Muscle layer of colon (tissue), 2 donors: ENCODE data around the gene TMEM143.

Source experiments
- H3K27ac ChIP-seq: one replicate; pipeline ENCODE4 v1.7.0; 2013; ENCODE audit warnings: low read depth, mild to moderate bottlenecking, low read length, moderate library complexity
- H3K27me3 ChIP-seq, 2 donors: one replicate each; pipeline ENCODE4 v1.7.0; 2013; ENCODE audit warnings: low read length in 2 of 2, mild to moderate bottlenecking in 2 of 2; ENCODE audit not compliant: insufficient read depth in 2 of 2, control insufficient read depth in 1 of 2
- H3K36me3 ChIP-seq: one replicate; pipeline ENCODE4 v1.7.0; 2013; ENCODE audit warnings: mild to moderate bottlenecking, low read length; ENCODE audit not compliant: insufficient read depth
- H3K4me1 ChIP-seq: one replicate; pipeline ENCODE4 v1.7.0; 2013; ENCODE audit warnings: mild to moderate bottlenecking, low read length; ENCODE audit not compliant: insufficient read depth
- H3K4me3 ChIP-seq, 2 donors: one replicate each; pipeline ENCODE4 v1.7.0; 2013; ENCODE audit warnings: low read length in 2 of 2, low read depth in 1 of 2, mild to moderate bottlenecking in 1 of 2, moderate library complexity in 1 of 2
- H3K9ac ChIP-seq: one replicate; pipeline ENCODE4 v1.7.0; 2013; ENCODE audit warnings: low read length
- H3K9me3 ChIP-seq: one replicate; pipeline ENCODE4 v1.7.0; 2013; ENCODE audit warnings: mild to moderate bottlenecking, low read length
- donor health status: abdominal sarcoma.
- donor health status: Adenocarcinoma of cecum.

The TMEM143 gene

DNA sequence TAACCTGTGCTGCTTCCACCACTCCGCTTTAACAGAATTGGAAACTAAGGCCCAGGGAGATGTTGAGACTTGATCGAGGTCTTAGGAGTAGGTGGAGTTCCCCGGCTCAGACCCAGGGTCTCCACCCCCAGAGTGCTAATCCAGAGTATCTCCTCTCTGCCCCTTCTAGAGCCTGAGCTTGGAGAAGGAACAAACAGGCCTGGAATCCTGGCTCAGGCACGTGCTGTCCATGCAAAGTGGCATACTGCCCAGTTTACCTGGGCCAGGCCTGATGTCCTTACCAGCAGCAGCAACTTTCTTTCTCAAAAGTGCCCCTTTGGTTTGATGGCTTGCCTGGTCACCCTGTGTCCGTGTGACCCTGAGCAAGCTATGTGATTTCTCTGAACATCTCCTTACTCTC is 4.1 kb upstream of the TMEM143 start:
- Histone ChIP-seq H3K4me3 (no peak overlapping the region), H3K27ac (no peak overlapping the region), H3K4me1 (peaks cover 7% of the 10 kb centered on the region), H3K9me3 (no peaks in the 10 kb centered on the region), H3K36me3 (no peaks in the 10 kb centered on the region), H3K9ac (no peak overlapping the region), H3K27me3 (no peaks in the 10 kb centered on the region)

DNA sequence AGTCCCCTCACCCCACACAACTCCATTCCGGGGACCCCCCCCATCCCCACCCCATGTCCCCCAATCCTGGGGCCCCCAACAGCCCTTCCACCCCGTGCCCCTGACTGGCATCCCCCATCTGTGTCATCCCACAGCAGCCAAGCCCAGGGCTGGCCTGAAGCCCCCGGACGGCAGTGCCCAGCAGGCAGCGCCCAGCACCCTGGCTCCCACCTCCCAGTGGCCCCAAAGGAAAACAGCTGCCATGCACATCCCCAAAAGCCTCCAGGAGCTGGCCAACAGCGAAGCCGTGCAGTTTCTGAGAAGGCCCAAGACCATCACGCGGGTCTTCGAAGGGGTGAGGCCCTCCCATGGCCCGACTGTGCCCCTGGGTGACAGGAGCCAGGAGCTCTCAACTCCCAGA is 1.9 kb upstream of the TMEM143 start:
- Histone ChIP-seq H3K27ac (no peak overlapping the region), H3K27me3 (no peaks in the 10 kb centered on the region), H3K4me1 (peaks cover 11% of the 10 kb centered on the region), H3K4me3 (no peak overlapping the region), H3K9ac (no peak overlapping the region), H3K9me3 (no peaks in the 10 kb centered on the region), H3K36me3 (no peaks in the 10 kb centered on the region)

DNA sequence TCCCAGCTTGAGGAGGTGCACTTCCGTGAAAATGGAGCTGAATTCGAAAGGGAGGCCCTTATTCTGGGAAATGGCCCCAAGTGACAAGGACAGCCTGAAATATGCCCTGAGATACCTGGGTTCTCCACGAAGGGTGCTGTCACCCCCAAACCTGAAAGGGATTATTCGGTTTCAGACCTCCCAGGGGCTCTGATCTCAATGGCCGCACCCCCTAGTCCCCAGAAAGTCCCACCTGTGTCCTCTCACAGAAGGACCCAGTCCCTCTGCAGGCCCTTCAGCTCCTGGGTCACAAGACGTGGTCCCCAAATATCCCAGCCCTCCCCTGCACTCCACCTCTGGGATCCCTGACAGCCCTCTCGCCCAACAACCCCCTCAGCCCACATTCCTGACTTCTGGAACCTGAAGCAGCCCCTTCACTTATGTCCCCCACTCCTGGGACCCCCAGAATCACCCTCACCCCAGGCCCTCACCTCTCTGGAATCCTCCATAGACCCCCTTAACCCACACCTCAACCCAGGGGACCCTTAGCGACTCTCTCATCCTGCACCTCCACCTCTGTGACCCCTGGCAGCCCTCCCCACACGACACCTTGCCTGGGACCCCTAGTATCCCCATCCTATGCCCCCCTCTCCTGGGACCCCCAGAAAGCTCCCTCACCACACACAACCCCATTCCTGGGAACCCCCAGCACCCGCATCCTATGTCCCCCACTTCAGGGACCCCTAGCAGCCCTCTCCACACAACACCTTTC is 1.0 kb upstream of the TMEM143 start:
- Histone ChIP-seq H3K27ac (no peak overlapping the region), H3K9me3 (no peaks in the 10 kb centered on the region), H3K4me1 (peaks cover 11% of the 10 kb centered on the region), H3K9ac (no peak overlapping the region), H3K27me3 (no peaks in the 10 kb centered on the region), H3K36me3 (no peaks in the 10 kb centered on the region), H3K4me3 (peak overlapping the region in 1 of 2 donors; percentile 56)

DNA sequence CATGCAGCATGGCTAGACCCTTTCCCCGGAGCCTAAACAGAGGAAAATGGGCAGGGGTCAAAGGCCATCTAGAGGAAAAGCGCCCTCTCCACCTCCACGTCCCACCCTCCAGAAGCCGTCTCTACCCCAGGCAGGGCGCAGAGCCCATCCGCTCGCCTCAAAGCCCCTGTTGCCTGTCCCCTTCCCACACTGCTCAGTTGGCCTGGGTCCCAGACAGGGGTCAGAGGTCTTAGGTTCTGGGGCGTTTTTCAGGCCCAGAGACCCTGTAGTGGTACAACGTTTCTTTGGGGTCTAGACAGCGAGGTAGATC is 285 bp downstream of the TMEM143 start:
- H3K36me3 ChIP-seq, result no peaks in the 10 kb centered on the region
- no peaks in the 10 kb centered on the region for H3K9me3 ChIP-seq

DNA sequence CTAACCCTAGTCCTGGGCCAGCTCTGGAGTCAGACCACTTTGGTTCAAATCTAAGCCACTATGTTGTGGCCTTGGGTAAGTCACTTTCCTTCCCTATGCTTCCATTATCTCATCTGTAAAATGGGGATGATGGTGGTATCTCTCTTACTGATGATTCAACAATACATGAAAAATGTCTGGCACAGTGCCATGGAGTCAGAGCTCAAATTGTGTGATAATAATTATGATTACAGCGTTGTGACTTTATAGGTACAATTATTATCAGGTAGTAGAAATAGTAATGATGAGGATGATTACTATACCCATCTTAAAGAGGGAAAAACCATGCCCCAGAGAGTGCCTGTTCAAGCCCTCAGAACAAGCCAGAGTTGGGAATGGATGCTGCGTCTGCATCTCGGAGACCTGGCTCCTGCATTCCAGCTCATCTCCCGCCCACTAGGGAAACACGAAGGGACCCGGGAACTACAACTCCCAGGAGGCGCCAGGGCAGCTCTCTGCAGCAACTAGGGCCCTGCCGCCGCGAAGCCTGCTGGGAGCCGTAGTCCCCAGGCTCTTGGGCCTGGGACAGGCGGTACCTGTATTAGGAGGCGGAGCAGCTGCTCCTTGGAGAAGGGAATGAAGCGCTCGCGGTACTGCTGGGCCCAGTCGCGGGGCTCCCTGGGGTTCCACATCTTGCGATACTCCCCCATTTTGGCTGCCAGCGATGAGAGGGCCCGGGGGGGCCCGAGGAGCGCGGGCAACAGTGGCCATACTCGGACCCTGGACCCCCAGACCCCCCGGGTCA is 832 bp downstream of the TMEM143 start:
- Histone ChIP-seq H3K4me1 (peaks cover 11% of the 10 kb centered on the region), H3K27ac (peak overlapping the region; percentile 100), H3K9ac (peak overlapping the region; percentile 72), H3K27me3 (no peaks in the 10 kb centered on the region), H3K4me3 (peak overlapping the region; percentile 80 to 89), H3K36me3 (no peaks in the 10 kb centered on the region), H3K9me3 (no peaks in the 10 kb centered on the region)

More for the DNA sequence above, 285 bp downstream of the TMEM143 start:
- H3K4me3 ChIP-seq, result peak overlapping the region; percentile 80 to 89
- peak overlapping the region; percentile 72 for H3K9ac ChIP-seq
- H3K27me3 ChIP-seq, result no peaks in the 10 kb centered on the region
- H3K27ac ChIP-seq, result peak overlapping the region; percentile 100
- peaks cover 11% of the 10 kb centered on the region for H3K4me1 ChIP-seq

DNA sequence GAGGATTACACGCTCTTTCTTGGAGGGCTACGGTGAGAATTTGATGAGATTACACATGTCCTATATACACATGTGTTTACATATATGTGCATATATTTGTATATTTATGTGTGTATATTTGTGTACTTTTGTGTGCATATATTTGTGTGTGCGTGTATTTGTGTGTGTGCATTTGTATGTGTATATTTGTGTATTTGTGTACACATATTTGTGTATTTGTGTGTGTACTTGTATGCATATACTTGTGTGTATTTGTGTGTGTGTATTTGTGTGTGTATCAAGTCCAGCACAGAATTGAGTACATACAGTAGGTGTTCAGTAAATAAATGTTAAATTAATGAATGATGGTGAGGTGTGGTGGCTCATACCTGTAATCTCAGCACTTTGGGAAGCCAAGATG is 1.8 kb downstream of the TMEM143 start:
- no peaks in the 10 kb centered on the region for H3K36me3 ChIP-seq
- no peak overlapping the region for H3K4me3 ChIP-seq
- no peak overlapping the region for H3K27ac ChIP-seq
- peaks cover 11% of the 10 kb centered on the region for H3K4me1 ChIP-seq
- H3K27me3 ChIP-seq, result no peaks in the 10 kb centered on the region
- no peak overlapping the region for H3K9ac ChIP-seq
- H3K9me3 ChIP-seq, result no peaks in the 10 kb centered on the region

DNA sequence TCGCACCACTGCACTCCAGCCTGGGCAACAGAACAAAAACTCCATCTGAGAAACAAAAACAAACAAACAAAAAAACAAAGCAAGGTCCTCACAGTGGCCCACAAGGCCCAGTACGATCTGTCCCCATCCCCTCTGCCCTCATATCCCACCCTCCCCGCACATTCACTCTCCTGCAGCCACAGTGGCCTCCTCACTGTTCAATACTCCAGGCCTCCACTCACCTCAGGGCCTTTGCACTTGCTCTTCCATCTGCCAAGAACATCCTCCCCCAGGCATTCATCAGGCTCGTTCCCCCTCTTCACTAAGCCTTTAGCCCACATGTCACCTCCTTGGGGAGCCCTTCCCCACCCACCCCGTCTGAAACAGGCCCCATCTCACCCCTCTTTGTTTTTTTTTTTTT is 4.6 kb downstream of the TMEM143 start:
- Histone ChIP-seq H3K27ac (no peak overlapping the region), H3K27me3 (no peaks in the 10 kb centered on the region), H3K36me3 (no peaks in the 10 kb centered on the region), H3K4me3 (no peak overlapping the region), H3K9ac (no peak overlapping the region), H3K4me1 (peaks cover 5% of the 10 kb centered on the region), H3K9me3 (no peaks in the 10 kb centered on the region)

DNA sequence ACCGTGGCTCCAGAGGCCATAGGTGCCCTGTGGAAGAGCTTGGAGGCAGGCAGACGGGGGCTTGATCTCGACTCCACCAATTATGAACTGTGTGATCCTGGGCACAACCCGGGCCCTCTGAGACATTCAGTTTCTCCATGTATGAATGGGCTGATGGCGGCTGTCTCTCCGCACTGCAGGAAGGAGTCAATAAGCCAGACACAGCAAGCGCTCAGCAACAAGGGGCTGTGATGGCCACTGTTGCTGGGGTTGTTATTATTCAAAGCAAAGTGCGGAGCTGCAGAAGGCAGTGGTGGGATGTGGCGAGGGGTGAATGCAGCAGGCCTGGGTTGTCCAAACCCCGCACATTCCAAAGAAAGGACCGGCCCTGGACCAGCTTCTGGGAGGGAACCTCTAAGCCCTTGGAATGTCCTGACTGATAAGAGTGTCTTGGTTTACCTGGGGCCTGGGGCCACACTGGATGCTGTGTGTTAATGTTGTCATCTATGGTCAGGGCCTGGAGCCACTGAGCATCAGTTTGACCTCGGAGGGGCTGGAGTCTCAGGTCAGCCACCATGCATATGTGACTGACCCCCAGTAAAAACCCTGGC is 8.3 kb downstream of the TMEM143 start:
- H3K9ac ChIP-seq, result no peak overlapping the region
- no peak overlapping the region for H3K4me3 ChIP-seq
- H3K27ac ChIP-seq, result no peak overlapping the region
- H3K9me3 ChIP-seq, result no peaks in the 10 kb centered on the region
- no peaks in the 10 kb centered on the region for H3K36me3 ChIP-seq
- H3K4me1 ChIP-seq, result no peaks in the 10 kb centered on the region
- H3K27me3 ChIP-seq, result no peaks in the 10 kb centered on the region

DNA sequence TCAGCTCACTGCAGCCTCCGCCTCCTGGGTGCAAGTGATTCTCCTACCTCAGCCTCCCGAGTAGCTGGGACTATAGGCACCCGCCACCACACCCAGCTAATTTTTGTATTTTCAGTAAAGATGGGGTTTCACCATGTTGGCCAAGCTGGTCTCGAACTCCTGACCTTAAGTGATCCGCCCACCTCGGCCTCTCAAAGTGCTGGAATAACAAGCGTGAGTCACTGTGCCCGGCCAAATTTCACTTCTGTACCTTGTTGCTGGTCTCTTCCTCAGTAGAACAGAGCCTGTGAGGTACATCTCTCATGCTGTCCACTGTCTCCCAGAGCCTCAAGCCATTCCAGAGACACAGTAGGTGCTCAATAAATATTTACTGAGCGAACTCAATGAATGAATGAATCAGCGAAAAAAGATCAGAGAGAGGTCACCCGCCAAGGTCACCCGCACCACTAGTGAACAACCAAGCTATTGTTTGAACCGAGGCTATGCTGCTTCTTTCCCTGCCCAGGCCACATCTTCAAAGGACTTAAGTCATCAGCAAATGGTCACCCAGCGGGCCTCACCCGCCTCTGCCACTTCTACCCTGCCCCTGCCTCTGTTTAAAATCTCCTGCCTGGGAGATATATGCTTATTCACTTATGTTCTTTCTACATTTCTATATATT is 9.3 kb downstream of the TMEM143 start:
- no peak overlapping the region for H3K4me3 ChIP-seq
- no peak overlapping the region for H3K9ac ChIP-seq
- H3K4me1 ChIP-seq, result no peaks in the 10 kb centered on the region
- no peaks in the 10 kb centered on the region for H3K36me3 ChIP-seq
- H3K27me3 ChIP-seq, result no peaks in the 10 kb centered on the region
- H3K9me3 ChIP-seq, result no peaks in the 10 kb centered on the region
- H3K27ac ChIP-seq, result no peak overlapping the region

DNA sequence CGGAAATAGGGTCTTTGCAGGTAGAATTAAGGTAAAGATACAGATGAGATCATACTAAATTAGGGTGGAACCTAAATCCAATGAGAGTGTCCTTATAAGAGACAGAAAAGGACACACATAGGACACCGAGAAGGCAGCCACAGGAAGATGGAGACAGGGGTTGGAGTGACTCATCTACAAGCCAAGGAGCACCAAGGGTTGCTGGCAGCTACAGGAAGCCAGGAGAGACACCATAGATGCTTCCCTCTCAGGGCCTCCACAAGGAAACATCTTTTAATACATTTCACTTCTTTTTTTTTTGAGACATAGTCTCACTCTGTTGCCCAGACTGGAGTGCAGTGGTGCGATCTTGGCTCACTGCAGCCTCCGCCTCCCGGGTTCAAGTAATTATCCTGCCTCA is 10.1 kb downstream of the TMEM143 start:
- Histone ChIP-seq H3K9ac (no peak overlapping the region), H3K4me1 (no peaks in the 10 kb centered on the region), H3K27me3 (no peaks in the 10 kb centered on the region), H3K36me3 (no peaks in the 10 kb centered on the region), H3K27ac (no peak overlapping the region), H3K4me3 (no peak overlapping the region), H3K9me3 (no peaks in the 10 kb centered on the region)

DNA sequence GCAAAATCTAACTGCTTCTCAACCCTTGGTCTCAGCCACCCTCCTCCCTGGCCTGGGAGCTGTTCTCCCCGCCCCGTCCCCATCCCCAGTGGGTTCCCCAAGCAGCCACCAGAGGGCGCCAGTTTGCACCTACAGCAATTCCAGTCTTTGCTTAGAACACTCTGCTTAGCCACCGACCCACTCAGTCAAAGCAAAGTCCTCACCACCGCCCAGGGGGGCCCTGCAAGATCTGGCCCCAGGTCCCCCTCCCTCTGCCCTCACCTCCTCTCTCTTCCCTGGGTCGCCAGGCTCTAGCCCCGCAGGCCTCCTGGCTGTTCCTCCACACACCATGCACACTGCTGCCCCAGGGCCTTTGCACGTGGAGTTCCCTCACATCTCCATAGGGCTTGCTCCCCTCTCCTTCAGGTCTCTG is 12.4 kb downstream of the TMEM143 start:
- Histone ChIP-seq H3K36me3 (no peaks in the 10 kb centered on the region), H3K4me1 (no peaks in the 10 kb centered on the region), H3K9me3 (no peaks in the 10 kb centered on the region), H3K9ac (no peak overlapping the region), H3K27ac (no peak overlapping the region), H3K4me3 (no peak overlapping the region), H3K27me3 (no peaks in the 10 kb centered on the region)
